ENCODE measurements around the gene EIF4E1B. TPM values are rescaled to one million over a fixed set of nuclear protein-coding genes. Genes with fewer than 3 reads are reported as not detected.

The EIF4E1B gene
- total RNA-seq, 4 donors from 2014 or later = not detected

- TF ChIP-seq CTCF (IDR thresholded peaks at IDR 0.05) (no peak), POLR2A (IDR thresholded peaks at IDR 0.05) (no peak)
- WGBS, 2 donors = 63 to 65% methylated on average over 7 of the region's 7 CpGs
- intact Hi-C loops (cut with DNase I) = no loop called here
- DNase-seq = no peak
- H3K9me3 ChIP-seq = no peaks in the 10 kb centered on the region
- no peaks in the 10 kb centered on the region for H3K36me3 ChIP-seq
- H3K4me3 ChIP-seq = no peak overlapping the region
- peaks cover 8 to 29% (median 16%) of the 10 kb centered on the region in 3 donors for H3K4me1 ChIP-seq
- H3K27ac ChIP-seq = no peak overlapping the region
- peaks cover 0 to 88% (median 28%) of the 10 kb centered on the region in 4 donors for H3K27me3 ChIP-seq
Measured at GRCh38 chr5:176631383-176632200, 1.1 kb downstream of the EIF4E1B start.

- Histone ChIP-seq H3K27me3 (peaks cover 0 to 79% (median 26%) of the 10 kb centered on the region in 4 donors), H3K4me3 (no peak overlapping the region), H3K36me3 (no peaks in the 10 kb centered on the region), H3K27ac (no peak overlapping the region), H3K4me1 (peaks cover 8 to 22% (median 16%) of the 10 kb centered on the region in 3 donors), H3K9me3 (no peaks in the 10 kb centered on the region)
- 67% methylated on average over 1 of the region's 2 CpGs; no CpG with 5 or more reads in 1 of the 2 donors for WGBS, 2 donors
- intact Hi-C loops (cut with DNase I) = no loop called here
- TF ChIP-seq POLR2A (IDR thresholded peaks at IDR 0.05) = no peak
- no peak for TF ChIP-seq CTCF (IDR thresholded peaks at IDR 0.05)
- no peak for DNase-seq
Measured at GRCh38 chr5:176632745-176633144, 2.3 kb downstream of the EIF4E1B start.

- intact Hi-C loops (cut with DNase I) = no loop called here
- TF ChIP-seq POLR2A (IDR thresholded peaks at IDR 0.05) (no peak), CTCF (IDR thresholded peaks at IDR 0.05) (no peak)
- Histone ChIP-seq H3K27ac (no peak overlapping the region), H3K9me3 (no peaks in the 10 kb centered on the region), H3K36me3 (no peaks in the 10 kb centered on the region), H3K27me3 (peaks cover 0 to 71% (median 20%) of the 10 kb centered on the region in 4 donors), H3K4me3 (no peak overlapping the region), H3K4me1 (peaks cover 8 to 22% (median 16%) of the 10 kb centered on the region in 3 donors)
- no peak for DNase-seq
- 17 to 33% methylated on average over 6 of the region's 6 CpGs for WGBS, 2 donors
Measured at GRCh38 chr5:176633598-176633997, 3.1 kb downstream of the EIF4E1B start.

- TF ChIP-seq CTCF (IDR thresholded peaks at IDR 0.05) (no peak), POLR2A (IDR thresholded peaks at IDR 0.05) (no peak)
- Histone ChIP-seq H3K9me3 (no peaks in the 10 kb centered on the region), H3K27me3 (peaks cover 0 to 43% (median 8%) of the 10 kb centered on the region in 4 donors), H3K27ac (no peak overlapping the region), H3K4me1 (peaks cover 0 to 7% (median 0%) of the 10 kb centered on the region in 3 donors), H3K36me3 (no peaks in the 10 kb centered on the region), H3K4me3 (no peak overlapping the region)
- DNase-seq = no peak
- 46 to 55% methylated on average over 6 to 9 of the region's 9 CpGs for WGBS, 2 donors
- intact Hi-C loops (cut with DNase I) = no loop called here
Measured at GRCh38 chr5:176636426-176636825, 6.0 kb downstream of the EIF4E1B start.

- Histone ChIP-seq H3K36me3 (no peaks in the 10 kb centered on the region), H3K4me3 (no peak overlapping the region), H3K27ac (no peak overlapping the region), H3K4me1 (peaks cover 0 to 7% (median 0%) of the 10 kb centered on the region in 3 donors), H3K27me3 (peaks cover 0 to 31% (median 2%) of the 10 kb centered on the region in 4 donors), H3K9me3 (no peaks in the 10 kb centered on the region)
- DNase-seq = no peak
- intact Hi-C loops (cut with DNase I) = no loop called here
- 67 to 71% methylated on average over 4 of the region's 4 CpGs for WGBS, 2 donors
- TF ChIP-seq CTCF (IDR thresholded peaks at IDR 0.05) (no peak), POLR2A (IDR thresholded peaks at IDR 0.05) (no peak)
Measured at GRCh38 chr5:176637556-176637955, 7.1 kb downstream of the EIF4E1B start.
